GM18907 (cell line): Measurements from ENCODE around the gene TOMM22.

Source experiments
- ATAC-seq: cut with Tn5 transposase; IDR thresholded peaks from one replicate; pipeline ENCODE4 v1.9.1; 2021; ENCODE audit warnings: mild to moderate bottlenecking, moderate library complexity; ENCODE audit not compliant: unreplicated experiment

TOMM22 gene

DNA sequence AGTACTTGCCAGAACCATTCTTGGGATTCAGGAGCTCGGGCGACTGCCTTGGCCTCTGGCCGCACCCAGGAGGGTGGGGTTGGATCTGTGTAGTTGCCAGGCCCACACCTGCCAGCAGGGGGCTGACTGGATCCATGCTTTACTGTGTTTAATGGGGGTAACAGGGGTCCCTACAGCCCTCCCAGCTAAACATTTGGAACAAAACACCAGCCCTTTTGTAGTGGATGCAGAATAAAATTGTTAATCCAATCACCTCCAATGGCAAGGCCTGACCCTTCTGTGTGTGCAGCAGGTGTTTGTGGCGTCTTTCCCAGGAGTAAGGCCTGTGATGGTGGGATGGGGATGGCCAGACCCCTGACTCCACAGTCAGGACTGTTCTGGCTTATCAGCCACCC, 51.6 kb downstream of the TOMM22 start:
- no peak for ATAC-seq

GRCh38 chr22:38733724-38734381, 52.1 kb downstream of the TOMM22 start:
- ATAC-seq: no peak

DNA sequence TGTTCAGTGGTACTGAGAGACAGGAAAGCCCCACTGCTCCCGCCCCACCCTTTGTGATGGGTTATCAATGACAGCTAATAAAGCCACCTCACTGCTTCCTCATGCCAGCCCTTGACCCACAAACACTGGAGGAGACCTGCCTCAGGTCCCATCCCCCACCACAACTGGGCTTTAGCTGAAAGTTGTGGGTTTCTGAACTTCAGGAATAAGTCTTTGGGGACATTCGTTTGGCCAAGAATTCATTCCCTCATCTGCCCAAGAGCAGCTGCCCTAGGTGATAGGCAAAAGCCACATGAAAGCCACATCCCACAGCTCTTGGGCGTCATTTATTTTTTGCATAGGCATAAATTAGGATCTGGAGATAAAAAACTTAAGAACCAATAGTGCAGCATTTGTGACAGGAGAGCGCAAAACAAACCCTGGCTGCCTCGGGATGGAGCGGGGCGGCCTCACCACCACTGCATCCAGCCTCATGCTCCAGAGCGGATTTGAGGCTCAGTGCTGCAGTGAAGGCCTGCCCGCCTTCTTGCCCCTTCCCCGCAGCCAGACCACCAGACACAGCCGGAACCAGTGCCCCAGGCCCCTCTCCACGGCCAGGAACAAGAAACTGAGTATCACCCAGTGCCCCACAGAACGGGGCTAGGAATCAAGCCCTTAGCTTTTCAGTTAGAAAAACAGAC, 52.8 kb downstream of the TOMM22 start:
- ATAC-seq: no peak
